Kidney glomerular epithelial cell (primary cell): ENCODE measurements around the gene LENG9.
A peak's percentile ranks its signal among the peaks of the same experiment; 100 is the strongest.
"Not testable (repeated sequence)": the region's sequence is repeated elsewhere in the genome, so short reads cannot be mapped to it uniquely, and the experiment has no call there.

Experiments
- DNase-seq: peaks from one replicate; lab custom pipeline; 2025; lab: John Stamatoyannopoulos, UW

The LENG9 gene

GRCh38 chr19:54463531-54464043, at the start of gene LENG9:
Gene LENG9, minus strand, starts transcription at chr19:54463778. Its CDS starts 252 bp downstream, at chr19:54463526.
- DNase-seq: peak; percentile 96

- DNase-seq: not testable (repeated sequence)
These were observed 45.8 kb upstream of the LENG9 start for GRCh38 chr19:54509200-54509940.

- DNase-seq: not testable (repeated sequence)
These were observed 44.9 kb upstream of the LENG9 start for GRCh38 chr19:54508487-54508886.

GRCh38 chr19:54507824-54508223, 44.2 kb upstream of the LENG9 start:
- no peak for DNase-seq

- DNase-seq: not testable (repeated sequence)
These were observed 43.6 kb upstream of the LENG9 start for GRCh38 chr19:54507038-54507717.

- DNase-seq: no peak
These were observed 42.5 kb upstream of the LENG9 start for GRCh38 chr19:54506079-54506478.

GRCh38 chr19:54505542-54505941, 42.0 kb upstream of the LENG9 start:
- not testable (repeated sequence) for DNase-seq

- DNase-seq: no peak
These were observed 39.0 kb upstream of the LENG9 start, which contains the start of gene LAIR2 for GRCh38 chr19:54502518-54503048. Gene LAIR2, plus strand, starts transcription at chr19:54502831. Its CDS starts 88 bp downstream, at chr19:54502919.

GRCh38 chr19:54498451-54498772, 34.8 kb upstream of the LENG9 start:
- DNase-seq: not testable (repeated sequence)

GRCh38 chr19:54497747-54498450, 34.3 kb upstream of the LENG9 start:
- not testable (repeated sequence) for DNase-seq

GRCh38 chr19:54495284-54495683, 31.7 kb upstream of the LENG9 start:
- not testable (repeated sequence) for DNase-seq

- no peak for DNase-seq
These were observed 30.5 kb upstream of the LENG9 start for GRCh38 chr19:54493967-54494585.

GRCh38 chr19:54493056-54493455, 29.5 kb upstream of the LENG9 start:
- not testable (repeated sequence) for DNase-seq

GRCh38 chr19:54492568-54492967, 29.0 kb upstream of the LENG9 start:
- no peak for DNase-seq

GRCh38 chr19:54489766-54490165, 26.2 kb upstream of the LENG9 start:
- DNase-seq: no peak

- DNase-seq: no peak
These were observed 25.8 kb upstream of the LENG9 start for GRCh38 chr19:54489341-54489740.

- peak; percentile 20 for DNase-seq
These were observed 22.3 kb upstream of the LENG9 start for GRCh38 chr19:54485851-54486250.

- DNase-seq: no peak
These were observed 20.9 kb upstream of the LENG9 start for GRCh38 chr19:54484451-54484850.

- DNase-seq: no peak
These were observed 19.3 kb upstream of the LENG9 start for GRCh38 chr19:54482889-54483288.

- peak; percentile 30 for DNase-seq
These were observed 17.9 kb upstream of the LENG9 start for GRCh38 chr19:54481326-54481930.

GRCh38 chr19:54480051-54480450, 16.5 kb upstream of the LENG9 start:
- DNase-seq: no peak
